ENCODE results near the gene GPR157.

GPR157 gene

GRCh38 chr1:9086796-9087195, 42.1 kb downstream of the GPR157 start:
- no peak for DNase-seq (ENCODE audit: low read depth)
- TF ChIP-seq CTCF (IDR thresholded peaks at IDR 0.05; ENCODE audit: insufficient read depth, low read depth, low read length, missing control alignments) = no peak
- no peak overlapping the region for H3K4me3 ChIP-seq (ENCODE audit: low read length)

- no peak overlapping the region for H3K4me3 ChIP-seq (ENCODE audit: low read length)
- no peak for TF ChIP-seq CTCF (IDR thresholded peaks at IDR 0.05; ENCODE audit: insufficient read depth, low read depth, low read length, missing control alignments)
- DNase-seq (ENCODE audit: low read depth) = peak; percentile 36
Measured at GRCh38 chr1:9086045-9086444, 42.9 kb downstream of the GPR157 start.

GRCh38 chr1:9085306-9085940, 43.5 kb downstream of the GPR157 start:
- DNase-seq (ENCODE audit: low read depth) = peak; percentile 20
- TF ChIP-seq CTCF (IDR thresholded peaks at IDR 0.05; ENCODE audit: insufficient read depth, low read depth, low read length, missing control alignments) = no peak

GRCh38 chr1:9084906-9085305, 44.0 kb downstream of the GPR157 start:
- no peak for TF ChIP-seq CTCF (IDR thresholded peaks at IDR 0.05; ENCODE audit: insufficient read depth, low read depth, low read length, missing control alignments)
- DNase-seq (ENCODE audit: low read depth) = peak; percentile 27
- H3K4me3 ChIP-seq (ENCODE audit: low read length) = no peak overlapping the region

More at GRCh38 chr1:9085306-9085940, 43.5 kb downstream of the GPR157 start:
- no peak overlapping the region for H3K4me3 ChIP-seq (ENCODE audit: low read length)

GRCh38 chr1:9081473-9081872, 47.4 kb downstream of the GPR157 start:
- no peak for TF ChIP-seq CTCF (IDR thresholded peaks at IDR 0.05; ENCODE audit: insufficient read depth, low read depth, low read length, missing control alignments)
- H3K4me3 ChIP-seq (ENCODE audit: low read length) = no peak overlapping the region
- no peak for DNase-seq (ENCODE audit: low read depth)

GRCh38 chr1:9080705-9081291, 48.1 kb downstream of the GPR157 start:
- H3K4me3 ChIP-seq (ENCODE audit: low read length) = no peak overlapping the region
- peak; percentile 83 for DNase-seq (ENCODE audit: low read depth)
- TF ChIP-seq CTCF (IDR thresholded peaks at IDR 0.05; ENCODE audit: insufficient read depth, low read depth, low read length, missing control alignments) = no peak
